Loucy (cell line): ENCODE results near the gene ADD1.
"Not testable (repeated sequence)": the region's sequence is repeated elsewhere in the genome, so short reads cannot be mapped to it uniquely, and the experiment has no call there.

Experiments
- H2AFZ ChIP-seq: fragments of 200-600 bp; sonication (generic); 2 replicates; pipeline ENCODE4 v1.6.0; 2016; ENCODE audit warnings: antibody characterized with exemption, mild to moderate bottlenecking, low read length, moderate library complexity
- H3F3A ChIP-seq: fragments of 200-600 bp; 2 replicates; pipeline ENCODE4 v1.6.0; 2016; ENCODE audit warnings: antibody characterized with exemption, low read depth, mild to moderate bottlenecking
- H3K27me3 ChIP-seq: fragments of 200-600 bp; sonication (generic); 2 replicates; pipeline ENCODE4 v1.6.1; 2014; ENCODE audit warnings: low read length, mild to moderate bottlenecking; ENCODE audit not compliant: insufficient read depth, poor library complexity, severe bottlenecking
- H3K36me3 ChIP-seq: fragments of 200-600 bp; sonication (generic); 2 replicates; pipeline ENCODE4 v1.6.1; 2016; ENCODE audit warnings: low read length; ENCODE audit not compliant: insufficient read depth
- H3K4me1 ChIP-seq: fragments of 200-600 bp; sonication (generic); 2 replicates; pipeline ENCODE4 v1.5.1; 2014; ENCODE audit warnings: low read length, mild to moderate bottlenecking; ENCODE audit not compliant: insufficient read depth, poor library complexity, severe bottlenecking
- H3K4me2 ChIP-seq: fragments of 200-600 bp; sonication (generic); 2 replicates; pipeline ENCODE4 v1.6.0; 2014; ENCODE audit warnings: antibody characterized with exemption, low read length, low read depth, mild to moderate bottlenecking; ENCODE audit not compliant: poor library complexity, severe bottlenecking
- H3K4me3 ChIP-seq: fragments of 200-600 bp; sonication (generic); 2 replicates; pipeline ENCODE4 v1.5.1; 2014; ENCODE audit warnings: low read length, mild to moderate bottlenecking, mixed read lengths; ENCODE audit not compliant: poor library complexity, severe bottlenecking
- H3K79me2 ChIP-seq: fragments of 200-600 bp; sonication (generic); 2 replicates; pipeline ENCODE4 v1.6.1; 2014; ENCODE audit warnings: low read length; ENCODE audit not compliant: insufficient read depth
- H3K9ac ChIP-seq: fragments of 200-600 bp; sonication (generic); 2 replicates; pipeline ENCODE4 v1.6.0; 2014; ENCODE audit warnings: mild to moderate bottlenecking, low read depth, low read length, moderate library complexity; ENCODE audit not compliant: poor library complexity, severe bottlenecking
- H3K9me2 ChIP-seq: fragments of 200-600 bp; sonication (generic); replicated peaks from 2 replicates; pipeline ENCODE4 v1.6.1; 2016; ENCODE audit warnings: low read depth, low read length, mixed read lengths
- H3K9me3 ChIP-seq: fragments of 200-600 bp; sonication (generic); 2 replicates; pipeline ENCODE4 v1.6.1; 2014; ENCODE audit warnings: mild to moderate bottlenecking, antibody characterized with exemption, low read length, low read depth; ENCODE audit not compliant: insufficient read depth
- H4K20me1 ChIP-seq: fragments of 200-600 bp; sonication (generic); 2 replicates; pipeline ENCODE4 v1.6.0; 2014; ENCODE audit warnings: antibody characterized with exemption, low read length, mild to moderate bottlenecking; ENCODE audit not compliant: insufficient read depth, poor library complexity, severe bottlenecking
- CTCF ChIP-seq: fragments of 200-600 bp; sonication (generic); conservative IDR thresholded peaks from 2 replicates; pipeline ENCODE4 v1.5.1; 2014; ENCODE audit warnings: mild to moderate bottlenecking, antibody characterized with exemption, low read length
- EZH2phosphoT487 ChIP-seq: fragments of 200-600 bp; IDR thresholded peaks from 2 replicates; pipeline ENCODE4 v1.6.1; 2018; ENCODE audit warnings: antibody characterized with exemption, mild to moderate bottlenecking, moderate library complexity, borderline replicate concordance

ADD1 gene

DNA sequence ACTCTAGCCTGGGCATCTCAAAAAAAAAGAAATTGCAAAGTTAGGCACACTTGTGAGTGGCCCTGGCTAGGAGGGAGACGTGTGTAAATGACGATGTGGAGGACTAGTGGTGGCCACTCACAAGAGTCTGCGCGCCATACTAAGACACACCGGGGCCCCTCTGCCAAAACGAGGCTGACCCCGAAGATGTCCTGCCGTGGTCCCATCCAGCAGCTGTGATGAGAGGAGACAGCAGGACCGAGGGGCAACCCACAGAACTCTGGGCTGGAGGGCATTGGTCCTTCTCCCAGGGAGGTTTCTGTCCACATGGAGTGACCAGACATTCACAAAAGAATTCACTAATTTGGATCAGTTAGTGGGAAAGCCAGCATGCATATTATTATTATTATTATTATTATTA lies 72.1 kb downstream of the ADD1 start:
- Histone ChIP-seq H3K9ac (no peak overlapping the region), H3K9me3 (no peaks in the 10 kb centered on the region), H3F3A (no peaks in the 10 kb centered on the region), H3K79me2 (no peaks in the 10 kb centered on the region), H3K4me3 (no peak overlapping the region), H2AFZ (no peak overlapping the region), H3K36me3 (peaks cover 11% of the 10 kb centered on the region; the same call in 1 of the 2 replicates), H3K9me2 (no peaks in the 10 kb centered on the region), H4K20me1 (no peaks in the 10 kb centered on the region), H3K4me2 (no peak overlapping the region), H3K4me1 (peaks cover 8% of the 10 kb centered on the region), H3K27me3 (no peaks in the 10 kb centered on the region)
- TF ChIP-seq CTCF (no peak), EZH2phosphoT487 (no peak)

DNA sequence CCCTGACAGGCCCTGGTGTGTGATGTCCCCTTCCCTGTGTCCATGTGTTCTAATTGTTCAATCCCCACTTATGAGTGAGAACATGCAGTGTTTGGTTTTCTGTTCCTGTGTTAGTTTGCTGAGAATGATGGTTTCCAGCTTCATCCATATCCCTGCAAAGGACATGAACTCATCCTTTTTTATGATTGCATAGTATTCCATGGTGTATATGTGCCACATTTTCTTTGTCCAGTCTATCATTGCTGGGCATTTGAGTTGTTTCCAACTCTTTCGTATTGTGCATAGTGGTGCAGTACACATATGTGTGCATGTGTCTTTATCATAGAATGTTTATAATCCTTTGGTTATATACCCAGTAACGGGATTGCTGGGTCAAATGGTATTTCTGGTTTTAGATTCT lies 73.1 kb downstream of the ADD1 start:
- not testable (repeated sequence) for H3K4me1 ChIP-seq

DNA sequence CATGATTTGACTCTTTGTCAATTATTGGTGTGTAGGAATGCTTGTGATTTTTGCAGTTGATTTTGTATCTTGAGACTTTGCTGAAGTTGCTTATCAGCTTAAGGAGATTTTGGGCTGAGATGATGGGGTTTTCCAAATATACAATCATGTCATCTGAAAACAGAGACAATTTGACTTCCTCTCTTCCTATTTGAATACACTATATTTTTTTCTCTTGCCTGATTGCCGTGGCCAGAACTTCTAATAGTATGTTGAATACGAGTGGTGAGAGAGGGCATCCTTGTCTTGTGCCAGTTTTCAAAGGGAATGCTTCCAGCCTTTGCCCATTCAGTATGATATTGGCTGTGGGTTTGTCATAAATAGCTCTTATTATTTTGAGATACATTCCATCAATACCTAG lies 74.7 kb downstream of the ADD1 start:
- H3K9me2 ChIP-seq, H3K4me2 ChIP-seq, H3K9me3 ChIP-seq, H3K4me1 ChIP-seq, H3K79me2 ChIP-seq, H3K4me3 ChIP-seq, H4K20me1 ChIP-seq, H3K9ac ChIP-seq, H3K27me3 ChIP-seq, H3F3A ChIP-seq, H2AFZ ChIP-seq: not testable (repeated sequence)
- peaks cover 20% of the 10 kb centered on the region; the same call in 1 of the 2 replicates for H3K36me3 ChIP-seq

More for the DNA sequence above, 73.1 kb downstream of the ADD1 start:
- peaks cover 11% of the 10 kb centered on the region; the same call in 1 of the 2 replicates for H3K36me3 ChIP-seq
- not testable (repeated sequence) for H3K4me3 ChIP-seq, H3K9me3 ChIP-seq, H3K9me2 ChIP-seq, H3K9ac ChIP-seq, H2AFZ ChIP-seq, H3K27me3 ChIP-seq, H3K79me2 ChIP-seq, H3K4me2 ChIP-seq, H3F3A ChIP-seq, H4K20me1 ChIP-seq

- H3K27me3 ChIP-seq, H3K9ac ChIP-seq, H4K20me1 ChIP-seq, H2AFZ ChIP-seq, H3K4me3 ChIP-seq, H3K79me2 ChIP-seq, H3K4me1 ChIP-seq, H3K9me3 ChIP-seq, H3K9me2 ChIP-seq, H3K4me2 ChIP-seq, H3F3A ChIP-seq: not testable (repeated sequence)
- H3K36me3 ChIP-seq: peaks cover 24% of the 10 kb centered on the region; the same call in 1 of the 2 replicates
These were observed 75.1 kb downstream of the ADD1 start for GRCh38 chr4:2918714-2919113.

DNA sequence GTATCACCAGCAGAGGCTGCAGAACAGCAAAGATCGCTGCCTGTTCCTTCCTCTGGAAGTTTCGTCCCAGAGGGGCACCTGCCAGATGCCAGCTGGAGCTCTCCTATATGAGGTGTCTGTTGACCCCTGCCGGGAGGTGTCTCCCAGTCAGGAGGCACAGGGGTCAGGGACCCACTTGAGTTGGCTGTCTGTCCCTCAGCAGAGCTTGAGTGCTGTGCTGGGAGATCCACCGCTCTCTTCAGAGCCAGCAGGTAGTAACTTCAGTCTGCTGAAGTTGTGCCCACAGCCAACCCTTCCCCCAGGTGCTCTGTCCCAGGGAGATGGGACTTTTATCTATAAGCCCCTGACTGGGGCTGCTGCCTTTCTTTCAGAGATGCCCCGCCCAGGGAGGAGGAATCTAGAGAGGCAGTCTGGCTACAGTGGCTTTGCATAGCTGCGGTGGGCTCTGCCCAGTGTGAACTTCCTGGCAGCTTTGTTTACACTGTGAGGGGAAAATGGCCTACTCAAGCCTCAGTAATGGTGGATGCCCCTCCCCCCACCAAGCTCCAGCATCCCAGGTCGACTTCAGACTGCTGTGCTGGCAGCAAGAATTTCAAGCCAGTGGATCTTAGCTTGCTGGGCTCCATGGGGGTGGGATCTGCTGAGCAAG lies 78.9 kb downstream of the ADD1 start:
- not testable (repeated sequence) for H3K9me2 ChIP-seq, H3K9me3 ChIP-seq, H2AFZ ChIP-seq, H3F3A ChIP-seq, H3K4me2 ChIP-seq, H3K27me3 ChIP-seq, H3K79me2 ChIP-seq, H4K20me1 ChIP-seq, H3K4me3 ChIP-seq, H3K4me1 ChIP-seq, H3K9ac ChIP-seq
- peaks cover 50% of the 10 kb centered on the region; the same call in 1 of the 2 replicates for H3K36me3 ChIP-seq
